Stimulated activated CD4-positive, alpha-beta T cell treated with anti-CD3 and anti-CD28 coated beads, TNF-alpha, amount 100 ng/mL, for 4 hours (primary cell): ENCODE results near the gene TMEM170A.
"Not testable (repeated sequence)": the region's sequence is repeated elsewhere in the genome, so short reads cannot be mapped to it uniquely, and the experiment has no call there.

Experiments
- DNase-seq, 3 experiments: peaks; one replicate each; pipeline ENCODE4 v3.0.0-alpha.2; 2020; ENCODE audit warnings: low read depth in 3 of 3

The TMEM170A gene

GRCh38 chr16:75464122-75464918 is at the start of gene TMEM170A:
TMEM170A (minus strand) TSS chr16:75464689; CDS start chr16:75464600, 89 bp downstream.
- DNase-seq = peak; percentile 96 to 99 (median 96)

GRCh38 chr16:75506574-75506973 is 42.1 kb upstream of the TMEM170A start:
- no peak for DNase-seq

GRCh38 chr16:75506107-75506506 is 41.6 kb upstream of the TMEM170A start:
- no peak for DNase-seq

GRCh38 chr16:75503801-75504200 is 39.3 kb upstream of the TMEM170A start:
- DNase-seq = no peak

- DNase-seq = no peak
Observed at GRCh38 chr16:75502916-75503605, 38.6 kb upstream of the TMEM170A start.

- not testable (repeated sequence) for DNase-seq
Observed at GRCh38 chr16:75501820-75502219, 37.3 kb upstream of the TMEM170A start.

- DNase-seq = no peak
Observed at GRCh38 chr16:75501359-75501758, 36.9 kb upstream of the TMEM170A start.

- DNase-seq = not testable (repeated sequence)
Observed at GRCh38 chr16:75498605-75499322, 34.3 kb upstream of the TMEM170A start.

GRCh38 chr16:75497558-75497957 is 33.1 kb upstream of the TMEM170A start:
- no peak for DNase-seq

GRCh38 chr16:75495076-75495674 is 30.7 kb upstream of the TMEM170A start, which contains the start of gene CHST6:
CHST6 (minus strand) TSS chr16:75495441; CDS start chr16:75479828, 15,613 bp downstream.
- no peak for DNase-seq

- DNase-seq = no peak
Observed at GRCh38 chr16:75494661-75495075, 30.2 kb upstream of the TMEM170A start.

GRCh38 chr16:75494184-75494583 is 29.7 kb upstream of the TMEM170A start:
- no peak for DNase-seq

- no peak for DNase-seq
Observed at GRCh38 chr16:75491876-75492275, 27.4 kb upstream of the TMEM170A start.

GRCh38 chr16:75488322-75488721 is 23.8 kb upstream of the TMEM170A start:
- no peak for DNase-seq

GRCh38 chr16:75486676-75487313 is 22.3 kb upstream of the TMEM170A start:
- no peak for DNase-seq

- DNase-seq = no peak
Observed at GRCh38 chr16:75486014-75486675, 21.7 kb upstream of the TMEM170A start.

GRCh38 chr16:75485230-75486013 is 20.9 kb upstream of the TMEM170A start:
- no peak for DNase-seq

GRCh38 chr16:75483222-75483621 is 18.7 kb upstream of the TMEM170A start:
- no peak for DNase-seq

- DNase-seq = no peak
Observed at GRCh38 chr16:75482434-75483205, 18.1 kb upstream of the TMEM170A start.
